Smooth muscle cell (in vitro differentiated cells): Measurements from ENCODE around the gene MED16. TPM values are rescaled to one million over a fixed set of nuclear protein-coding genes. Genes with fewer than 3 reads are reported as not detected.
A peak's percentile ranks its signal among the peaks of the same experiment; 100 is the strongest.

ENCODE experiments used
- DNase-seq: peaks from one replicate; lab custom pipeline; 2025; ENCODE audit not compliant: unreplicated experiment; lab: John Stamatoyannopoulos, UW
- H2AFZ ChIP-seq: fragments of 200-600 bp; sonication (generic); 2 replicates; pipeline ENCODE4 v1.6.0; 2016; ENCODE audit warnings: antibody characterized with exemption, low read depth, mild to moderate bottlenecking
- H3F3A ChIP-seq: fragments of 200-600 bp; sonication (generic); 2 replicates; pipeline ENCODE4 v1.6.0; 2017; ENCODE audit warnings: antibody characterized with exemption, low read depth
- H3K27ac ChIP-seq: fragments of 200-600 bp; sonication (generic); 2 replicates; pipeline ENCODE4 v1.5.1; 2016; ENCODE audit warnings: low read depth, mild to moderate bottlenecking
- H3K27me3 ChIP-seq: fragments of 200-600 bp; sonication (generic); 2 replicates; pipeline ENCODE4 v1.6.1; 2016; ENCODE audit warnings: low read depth, mild to moderate bottlenecking
- H3K36me3 ChIP-seq: fragments of 200-600 bp; sonication (generic); 2 replicates; pipeline ENCODE4 v1.5.1; 2016; ENCODE audit warnings: low read depth
- H3K4me1 ChIP-seq: fragments of 200-600 bp; sonication (generic); 2 replicates; pipeline ENCODE4 v1.5.1; 2016; ENCODE audit warnings: low read depth
- H3K4me2 ChIP-seq: fragments of 200-600 bp; sonication (generic); 2 replicates; pipeline ENCODE4 v1.6.0; 2016; ENCODE audit warnings: mild to moderate bottlenecking
- H3K4me3 ChIP-seq: fragments of 200-600 bp; sonication (generic); 2 replicates; pipeline ENCODE4 v1.5.1; 2016; ENCODE audit warnings: mild to moderate bottlenecking
- H3K79me2 ChIP-seq: fragments of 200-600 bp; sonication (generic); 2 replicates; pipeline ENCODE4 v1.6.0; 2016; ENCODE audit warnings: low read depth, mild to moderate bottlenecking
- H3K9ac ChIP-seq: fragments of 200-600 bp; sonication (generic); 2 replicates; pipeline ENCODE4 v1.6.0; 2016; ENCODE audit warnings: low read depth
- H3K9me3 ChIP-seq: fragments of 200-600 bp; sonication (generic); replicated peaks from 2 replicates; pipeline ENCODE4 v1.5.1; 2016; ENCODE audit warnings: low read depth
- H4K20me1 ChIP-seq: fragments of 200-600 bp; sonication (generic); 2 replicates; pipeline ENCODE4 v1.6.0; 2016; ENCODE audit warnings: low read depth
- WGBS: methylation state at CpG from one replicate; pipeline ENCODE4 v1.1.7; 2016; ENCODE audit warnings: low lambda C conversion rate; 5-methylcytosine and 5-hydroxymethylcytosine counted together
- polyA plus RNA-seq: library from polyadenylated mRNA; unstranded; fragments of >200 nt; fragmentation: Nextera tagmentation; extraction: Ambion mirVana; gene quantifications from 2 replicates; pipeline ENCODE4 v1.2.1, GENCODE V29; 2016
- total RNA-seq: library from RNA; depleted of rRNA; stranded (reverse); fragments of >200 nt; gene quantifications from 2 replicates; pipeline ENCODE4 v1.2.3, GENCODE V29; 2014
- TF ChIP-seq, protein P1 (sequence below): fragments of 200-600 bp; sonication (generic); IDR thresholded peaks from 2 replicates; pipeline ENCODE4 v1.5.1; 2017; ENCODE audit warnings: borderline replicate concordance, mild to moderate bottlenecking, antibody characterized with exemption; ENCODE audit not compliant: insufficient read depth, poor library complexity, severe bottlenecking

The MED16 gene, protein sequence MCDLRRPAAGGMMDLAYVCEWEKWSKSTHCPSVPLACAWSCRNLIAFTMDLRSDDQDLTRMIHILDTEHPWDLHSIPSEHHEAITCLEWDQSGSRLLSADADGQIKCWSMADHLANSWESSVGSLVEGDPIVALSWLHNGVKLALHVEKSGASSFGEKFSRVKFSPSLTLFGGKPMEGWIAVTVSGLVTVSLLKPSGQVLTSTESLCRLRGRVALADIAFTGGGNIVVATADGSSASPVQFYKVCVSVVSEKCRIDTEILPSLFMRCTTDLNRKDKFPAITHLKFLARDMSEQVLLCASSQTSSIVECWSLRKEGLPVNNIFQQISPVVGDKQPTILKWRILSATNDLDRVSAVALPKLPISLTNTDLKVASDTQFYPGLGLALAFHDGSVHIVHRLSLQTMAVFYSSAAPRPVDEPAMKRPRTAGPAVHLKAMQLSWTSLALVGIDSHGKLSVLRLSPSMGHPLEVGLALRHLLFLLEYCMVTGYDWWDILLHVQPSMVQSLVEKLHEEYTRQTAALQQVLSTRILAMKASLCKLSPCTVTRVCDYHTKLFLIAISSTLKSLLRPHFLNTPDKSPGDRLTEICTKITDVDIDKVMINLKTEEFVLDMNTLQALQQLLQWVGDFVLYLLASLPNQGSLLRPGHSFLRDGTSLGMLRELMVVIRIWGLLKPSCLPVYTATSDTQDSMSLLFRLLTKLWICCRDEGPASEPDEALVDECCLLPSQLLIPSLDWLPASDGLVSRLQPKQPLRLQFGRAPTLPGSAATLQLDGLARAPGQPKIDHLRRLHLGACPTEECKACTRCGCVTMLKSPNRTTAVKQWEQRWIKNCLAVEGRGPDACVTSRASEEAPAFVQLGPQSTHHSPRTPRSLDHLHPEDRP
- total RNA-seq (19.0 and 25.2 TPM in 2 replicates), polyA plus RNA-seq (86.8 and 87.1 TPM in 2 replicates)

DNA sequence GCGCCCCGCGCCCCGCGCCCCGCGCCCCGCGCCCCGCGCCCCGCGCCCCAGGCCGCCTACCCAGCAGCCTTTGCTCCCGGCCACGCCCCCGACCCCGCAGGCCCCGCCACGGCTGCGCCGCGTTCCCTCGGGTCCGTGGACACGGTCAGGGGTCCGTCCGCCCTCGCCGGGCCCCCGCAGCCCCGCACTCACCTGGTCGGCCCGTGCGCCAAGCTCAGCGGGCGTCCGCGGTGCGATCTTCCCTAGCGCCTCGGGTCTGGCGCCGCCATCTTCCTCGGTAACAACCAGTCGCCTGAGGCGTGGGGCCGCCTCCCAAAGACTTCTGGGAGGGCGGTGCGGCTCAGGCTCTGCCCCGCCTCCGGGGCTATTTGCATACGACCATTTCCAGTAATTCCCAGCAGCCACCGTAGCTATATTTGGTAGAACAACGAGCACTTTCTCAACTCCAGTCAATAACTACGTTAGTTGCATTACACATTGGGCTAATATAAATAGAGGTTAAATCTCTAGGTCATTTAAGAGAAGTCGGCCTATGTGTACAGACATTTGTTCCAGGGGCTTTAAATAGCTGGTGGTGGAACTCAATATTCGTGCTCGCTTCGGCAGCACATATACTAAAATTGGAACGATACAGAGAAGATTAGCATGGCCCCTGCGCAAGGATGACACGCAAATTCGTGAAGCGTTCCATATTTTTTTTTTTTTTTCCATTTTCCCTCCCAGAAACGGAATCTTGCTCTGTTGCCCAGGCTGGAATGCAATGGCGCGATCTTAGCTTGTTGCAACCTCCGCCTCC, at the start of gene MED16, which contains the start of gene RNU6-9:
TSS of gene MED16 (minus strand) at position 294 of the 796 bp plus-strand sequence. CDS start 2,056 bp downstream, outside the sequence.
TSS of gene RNU6-9 (plus strand) at position 591 of the 796 bp plus-strand sequence.
- H3K4me2 ChIP-seq = peak within 1 kb of the TSS; percentile 97
- DNase-seq = peak; percentile 75
- H3K27me3 ChIP-seq = no peaks in the 10 kb centered on the region
- no peaks in the 10 kb centered on the region for H3K4me1 ChIP-seq
- peak within 1 kb of the TSS; percentile 95 for H3K9ac ChIP-seq
- no peaks in the 10 kb centered on the region for H3K9me3 ChIP-seq
- H3K27ac ChIP-seq = peak within 1 kb of the TSS; percentile 96
- TF ChIP-seq, protein P1, sequence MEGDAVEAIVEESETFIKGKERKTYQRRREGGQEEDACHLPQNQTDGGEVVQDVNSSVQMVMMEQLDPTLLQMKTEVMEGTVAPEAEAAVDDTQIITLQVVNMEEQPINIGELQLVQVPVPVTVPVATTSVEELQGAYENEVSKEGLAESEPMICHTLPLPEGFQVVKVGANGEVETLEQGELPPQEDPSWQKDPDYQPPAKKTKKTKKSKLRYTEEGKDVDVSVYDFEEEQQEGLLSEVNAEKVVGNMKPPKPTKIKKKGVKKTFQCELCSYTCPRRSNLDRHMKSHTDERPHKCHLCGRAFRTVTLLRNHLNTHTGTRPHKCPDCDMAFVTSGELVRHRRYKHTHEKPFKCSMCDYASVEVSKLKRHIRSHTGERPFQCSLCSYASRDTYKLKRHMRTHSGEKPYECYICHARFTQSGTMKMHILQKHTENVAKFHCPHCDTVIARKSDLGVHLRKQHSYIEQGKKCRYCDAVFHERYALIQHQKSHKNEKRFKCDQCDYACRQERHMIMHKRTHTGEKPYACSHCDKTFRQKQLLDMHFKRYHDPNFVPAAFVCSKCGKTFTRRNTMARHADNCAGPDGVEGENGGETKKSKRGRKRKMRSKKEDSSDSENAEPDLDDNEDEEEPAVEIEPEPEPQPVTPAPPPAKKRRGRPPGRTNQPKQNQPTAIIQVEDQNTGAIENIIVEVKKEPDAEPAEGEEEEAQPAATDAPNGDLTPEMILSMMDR = no peak
- H3K4me3 ChIP-seq = peak within 1 kb of the TSS; percentile 97
- H3K79me2 ChIP-seq = peaks cover 16% of the 10 kb centered on the region
- H4K20me1 ChIP-seq = peaks cover 8% of the 10 kb centered on the region
- 2% methylated on average over 39 of the region's 69 CpGs for WGBS
- H3K36me3 ChIP-seq = no peaks in the 10 kb centered on the region
- peaks cover 5% of the 10 kb centered on the region for H3F3A ChIP-seq
- peak within 1 kb of the TSS; percentile 94 for H2AFZ ChIP-seq

DNA sequence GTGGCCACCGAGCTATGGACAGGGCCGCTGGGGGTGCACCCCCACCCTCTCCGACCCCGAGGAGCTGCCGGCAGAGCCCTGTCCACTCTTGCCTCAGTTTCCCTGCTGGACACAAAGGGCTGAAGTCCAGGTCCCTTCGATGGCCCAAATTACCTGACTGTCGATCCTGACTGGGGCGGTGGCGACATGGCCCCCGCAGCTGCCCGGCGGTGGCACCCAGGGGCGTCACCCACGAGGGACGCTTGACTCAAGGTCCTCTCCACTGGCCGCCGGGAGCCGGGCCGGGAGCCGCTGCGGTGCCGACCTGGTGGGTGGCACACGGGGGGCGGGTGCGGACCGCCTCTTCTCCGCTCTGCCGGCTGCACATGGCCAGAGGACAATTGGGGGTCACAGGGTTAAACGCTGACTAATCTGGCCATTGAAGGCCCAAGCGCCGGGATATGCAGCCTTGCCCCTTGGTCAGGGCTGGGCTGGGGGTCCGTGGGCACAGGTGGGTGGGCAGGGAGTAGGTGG, 49.2 kb upstream of the MED16 start:
- Histone ChIP-seq H3K4me2 (no peak overlapping the region), H3F3A (no peaks in the 10 kb centered on the region), H3K4me1 (no peaks in the 10 kb centered on the region), H3K27ac (no peak overlapping the region), H3K4me3 (no peak overlapping the region), H3K9me3 (no peaks in the 10 kb centered on the region), H3K79me2 (peaks cover 100% of the 10 kb centered on the region), H4K20me1 (peaks cover 98% of the 10 kb centered on the region), H2AFZ (no peak overlapping the region), H3K9ac (no peak overlapping the region), H3K36me3 (no peaks in the 10 kb centered on the region), H3K27me3 (no peaks in the 10 kb centered on the region)
- 97% methylated on average over 29 of the region's 32 CpGs for WGBS
- TF ChIP-seq, protein P1 = no peak
- no peak for DNase-seq

DNA sequence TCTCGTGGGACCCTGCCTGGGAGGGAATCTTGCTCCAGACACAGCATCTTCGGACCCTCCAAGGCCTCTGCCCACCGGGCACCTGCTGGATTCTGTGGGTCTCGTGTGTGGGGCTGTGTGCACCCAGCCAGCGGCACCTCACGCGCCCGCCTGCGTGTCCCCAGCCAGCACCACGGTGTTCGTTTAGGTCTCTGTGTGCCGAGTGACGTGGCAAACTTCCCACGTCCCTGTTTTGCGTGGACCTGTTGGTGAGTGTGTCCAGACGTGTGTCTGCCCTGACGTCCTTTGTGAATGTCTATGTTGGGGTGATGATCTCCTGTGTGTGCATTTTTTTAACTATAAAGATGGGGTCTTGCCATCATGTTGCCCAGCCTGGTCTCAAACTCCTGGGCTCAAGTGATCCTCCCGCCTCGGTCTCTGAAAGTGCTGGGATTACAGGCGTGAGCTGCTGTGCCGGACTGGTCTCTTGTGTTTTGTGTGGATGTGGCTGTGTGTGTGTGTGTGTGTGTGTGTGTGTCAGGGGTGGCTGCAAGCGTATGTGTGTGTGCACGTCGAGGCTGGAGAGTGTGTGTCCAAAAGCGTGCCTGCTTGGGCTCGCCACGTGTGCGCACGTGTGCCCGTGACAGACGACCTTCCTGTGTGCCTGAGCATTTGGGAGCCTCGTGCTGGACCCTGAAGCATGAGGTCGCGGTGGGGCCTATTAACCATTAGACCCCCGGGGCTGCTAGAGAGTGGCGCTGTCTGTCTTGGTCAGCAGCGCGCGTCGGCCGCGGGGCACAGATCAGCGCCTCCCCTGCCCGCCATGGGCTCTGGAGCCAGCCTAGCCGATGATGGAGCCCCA, 48.5 kb upstream of the MED16 start:
- H3F3A ChIP-seq = peaks cover 3% of the 10 kb centered on the region
- no peak for DNase-seq
- peaks cover 100% of the 10 kb centered on the region for H3K79me2 ChIP-seq
- no peaks in the 10 kb centered on the region for H3K27me3 ChIP-seq
- 95% methylated on average over 29 of the region's 45 CpGs for WGBS
- H3K4me3 ChIP-seq = no peak overlapping the region
- H3K27ac ChIP-seq = no peak overlapping the region
- H3K9ac ChIP-seq = no peak overlapping the region
- peaks cover 98% of the 10 kb centered on the region for H4K20me1 ChIP-seq
- no peaks in the 10 kb centered on the region for H3K9me3 ChIP-seq
- TF ChIP-seq, protein P1 = no peak
- no peaks in the 10 kb centered on the region for H3K4me1 ChIP-seq
- H3K36me3 ChIP-seq = no peaks in the 10 kb centered on the region
- H3K4me2 ChIP-seq = no peak overlapping the region
- H2AFZ ChIP-seq = no peak overlapping the region
